ENCODE measurements around the gene PSME2. TPM values are rescaled to one million over a fixed set of nuclear protein-coding genes. Genes with fewer than 3 reads are reported as not detected.
A peak's percentile ranks its signal among the peaks of the same experiment; 100 is the strongest.

PSME2 gene
- total and polyA plus RNA-seq, 9 of the 15 experiments (the other 6 are each of a cell fraction or from before 2014, with no cell fraction given): 111 to 579 (median 159) TPM

- in situ Hi-C loops (cut with MboI): no loop called here
Observed at GRCh38 chr14:24185741-24186140, 39.3 kb upstream of the PSME2 start.

DNA sequence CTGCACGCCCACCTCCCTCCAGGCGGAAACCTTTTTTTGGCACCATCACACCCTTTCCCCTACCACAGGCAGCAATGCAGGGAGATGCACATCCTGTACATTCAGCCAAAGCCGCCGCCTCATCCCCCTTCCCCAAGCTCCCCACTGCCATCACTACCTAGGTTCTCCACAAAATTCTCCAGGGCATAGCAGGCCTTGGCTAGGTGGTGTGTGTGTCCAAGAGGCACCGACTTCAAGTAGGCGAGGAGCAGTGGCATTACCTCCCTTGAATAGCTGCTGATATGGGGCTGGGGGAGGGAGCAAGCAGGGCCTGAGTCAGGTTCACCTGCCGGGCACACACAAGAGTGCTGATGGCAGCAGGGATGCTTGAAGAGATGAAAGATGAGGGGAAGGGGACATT, 38.6 kb upstream of the PSME2 start:
- no peak overlapping the region for H3K27ac ChIP-seq (ENCODE audit: extremely low read depth, low read depth, low read length)
- BruUV-seq (replicated peaks): no TSS peak
- no peaks in the 10 kb centered on the region for H3K27me3 ChIP-seq (ENCODE audit: control insufficient read depth in 2 of 2, insufficient read depth in 2 of 2, low read length in 2 of 2)
- no peak for FAIRE-seq
- peaks cover 3% of the 10 kb centered on the region for H3K9me1 ChIP-seq (ENCODE audit: control insufficient read depth, insufficient read depth, low read length)
- in situ Hi-C loops (cut with MboI) (no loop called here), intact Hi-C loops (cut with micrococcal nuclease) (no loop called here)
- WGBS (ENCODE audit: insufficient coverage, low coverage, missing lambda C conversion rate): 100% methylated on average over 5 of the region's 7 CpGs
- H3K36me3 ChIP-seq (ENCODE audit: control insufficient read depth, insufficient read depth, low read length): peaks cover 78% of the 10 kb centered on the region; the same call in 2 of the 3 replicates
- H4K20me1 ChIP-seq (replicated peaks; ENCODE audit: control insufficient read depth, insufficient read depth, low read length): peaks cover 9% of the 10 kb centered on the region; the same call in 1 of the 2 replicates
- peaks cover 18% of the 10 kb centered on the region for H3K79me2 ChIP-seq (ENCODE audit: control insufficient read depth, insufficient read depth, low read length)
- no peak for ATAC-seq
- no peak overlapping the region for H3K4me3 ChIP-seq
- TF ChIP-seq CTBP1 (IDR thresholded peaks at IDR 0.05; ENCODE audit: borderline replicate concordance) (no peak), NR2F6 (CRISPR knock-in tag; IDR thresholded peaks at IDR 0.05) (no peak), TRIM24 (IDR thresholded peaks at IDR 0.05) (no peak), ZBTB33 (CRISPR knock-in tag; IDR thresholded peaks at IDR 0.05) (no peak), STAT5A (IDR thresholded peaks at IDR 0.05; ENCODE audit: borderline replicate concordance, low read length) (no peak)
- TF ChIP-seq, protein P1, sequence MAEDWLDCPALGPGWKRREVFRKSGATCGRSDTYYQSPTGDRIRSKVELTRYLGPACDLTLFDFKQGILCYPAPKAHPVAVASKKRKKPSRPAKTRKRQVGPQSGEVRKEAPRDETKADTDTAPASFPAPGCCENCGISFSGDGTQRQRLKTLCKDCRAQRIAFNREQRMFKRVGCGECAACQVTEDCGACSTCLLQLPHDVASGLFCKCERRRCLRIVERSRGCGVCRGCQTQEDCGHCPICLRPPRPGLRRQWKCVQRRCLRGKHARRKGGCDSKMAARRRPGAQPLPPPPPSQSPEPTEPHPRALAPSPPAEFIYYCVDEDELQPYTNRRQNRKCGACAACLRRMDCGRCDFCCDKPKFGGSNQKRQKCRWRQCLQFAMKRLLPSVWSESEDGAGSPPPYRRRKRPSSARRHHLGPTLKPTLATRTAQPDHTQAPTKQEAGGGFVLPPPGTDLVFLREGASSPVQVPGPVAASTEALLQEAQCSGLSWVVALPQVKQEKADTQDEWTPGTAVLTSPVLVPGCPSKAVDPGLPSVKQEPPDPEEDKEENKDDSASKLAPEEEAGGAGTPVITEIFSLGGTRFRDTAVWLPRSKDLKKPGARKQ (CRISPR knock-in tag; IDR thresholded peaks at IDR 0.05): no peak
- H3K4me1 ChIP-seq (replicated peaks in 1 of 2; ENCODE audit: control insufficient read depth in 2 of 2, insufficient read depth in 2 of 2, low read length in 2 of 2): peaks cover 0 to 21% of the 10 kb centered on the region in 2 experiments; a peak in 3 of 5 replicates
- H2AFZ ChIP-seq (ENCODE audit: low read depth, low read length): no peak overlapping the region
- CTCF ChIA-PET (ENCODE audit: low intra/inter-chr PET ratio): no interaction called here
- no peak for DNase-seq (ENCODE audit: extremely low read depth in 1 of 4, low spot score in 3 of 4)
- H3K9me3 ChIP-seq (replicated peaks; ENCODE audit: control insufficient read depth, insufficient read depth, low read depth, low read length): no peaks in the 10 kb centered on the region
- no peak overlapping the region for H3K4me2 ChIP-seq (ENCODE audit: insufficient read depth, low read length)
- POLR2A ChIA-PET: interaction anchor here (0.9 to 1.5 kb wide), 2 partner anchors 10 to 11 kb away, joined by 3 to 5 read pairs; partner anchors contain the start of gene TM9SF1
- peak overlapping the region in 1 of 2 experiments; percentile 52; a peak in 2 of 4 replicates for H3K9ac ChIP-seq (ENCODE audit: insufficient read depth in 1 of 2, low read depth in 2 of 2, low read length in 2 of 2)

More at GRCh38 chr14:24185741-24186140, 39.3 kb upstream of the PSME2 start:
- no peak for FAIRE-seq
- Histone ChIP-seq H3K4me1 (replicated peaks in 1 of 2; ENCODE audit: control insufficient read depth in 2 of 2, insufficient read depth in 2 of 2, low read length in 2 of 2) (peaks cover 0 to 21% of the 10 kb centered on the region in 2 experiments; a peak in 3 of 5 replicates), H3K27ac (ENCODE audit: extremely low read depth, low read depth, low read length) (no peak overlapping the region), H3K4me3 (no peak overlapping the region), H3K79me2 (ENCODE audit: control insufficient read depth, insufficient read depth, low read length) (peaks cover 18% of the 10 kb centered on the region), H3K36me3 (ENCODE audit: control insufficient read depth, insufficient read depth, low read length) (peaks cover 75% of the 10 kb centered on the region; the same call in 2 of the 3 replicates), H3K27me3 (ENCODE audit: control insufficient read depth in 2 of 2, insufficient read depth in 2 of 2, low read length in 2 of 2) (no peaks in the 10 kb centered on the region), H3K4me2 (ENCODE audit: insufficient read depth, low read length) (no peak overlapping the region), H3K9me1 (ENCODE audit: control insufficient read depth, insufficient read depth, low read length) (peaks cover 3% of the 10 kb centered on the region), H2AFZ (ENCODE audit: low read depth, low read length) (no peak overlapping the region), H3K9me3 (replicated peaks; ENCODE audit: control insufficient read depth, insufficient read depth, low read depth, low read length) (no peaks in the 10 kb centered on the region), H3K9ac (ENCODE audit: insufficient read depth in 1 of 2, low read depth in 2 of 2, low read length in 2 of 2) (no peak overlapping the region), H4K20me1 (replicated peaks; ENCODE audit: control insufficient read depth, insufficient read depth, low read length) (peaks cover 9% of the 10 kb centered on the region; the same call in 1 of the 2 replicates)
- CTCF ChIA-PET (ENCODE audit: low intra/inter-chr PET ratio): no interaction called here
- POLR2A ChIA-PET: interaction anchor here (0.9 to 1.5 kb wide), 2 partner anchors 10 to 11 kb away, joined by 3 to 5 read pairs; partner anchors contain the start of gene TM9SF1
- BruUV-seq (replicated peaks): no TSS peak
- intact Hi-C loops (cut with micrococcal nuclease): no loop called here
- TF ChIP-seq NFE2 (IDR thresholded peaks at IDR 0.05; ENCODE audit: low read depth) (no peak), TARDBP (IDR thresholded peaks at IDR 0.05) (no peak), NR2C2 (CRISPR knock-in tag; IDR thresholded peaks at IDR 0.05) (no peak), NR2C2 (tag; IDR thresholded peaks at IDR 0.05) (no peak)
- 87% methylated on average over 8 of the region's 11 CpGs for WGBS (ENCODE audit: insufficient coverage, low coverage, missing lambda C conversion rate)
- no peak for ATAC-seq
- DNase-seq (ENCODE audit: extremely low read depth in 1 of 4, low spot score in 3 of 4): no peak

Data from K562 (cell line).